NOMO-1 treated with dmso at 0.1 percent for 144 hours (cell line): Measurements from ENCODE around the gene BTG2.

Experiments
- DNase-seq: peaks from one replicate; lab custom pipeline; 2025; ENCODE audit not compliant: unreplicated experiment; lab: John Stamatoyannopoulos, UW

Gene BTG2

GRCh38 chr1:203276408-203276807, 28.9 kb upstream of the BTG2 start:
- DNase-seq: no peak

GRCh38 chr1:203276916-203277545, 28.3 kb upstream of the BTG2 start:
- no peak for DNase-seq

GRCh38 chr1:203278082-203278884, 27.0 kb upstream of the BTG2 start:
- no peak for DNase-seq

- DNase-seq: no peak
Observed at GRCh38 chr1:203278885-203279406, 26.4 kb upstream of the BTG2 start.

- no peak for DNase-seq
Observed at GRCh38 chr1:203280061-203280460, 25.3 kb upstream of the BTG2 start.

GRCh38 chr1:203281033-203281432, 24.3 kb upstream of the BTG2 start:
- no peak for DNase-seq

GRCh38 chr1:203281851-203282661, 23.3 kb upstream of the BTG2 start:
- no peak for DNase-seq

- DNase-seq: no peak
Observed at GRCh38 chr1:203282720-203283542, 22.4 kb upstream of the BTG2 start.

GRCh38 chr1:203283597-203283996, 21.7 kb upstream of the BTG2 start:
- DNase-seq: no peak

GRCh38 chr1:203284411-203285123, 20.8 kb upstream of the BTG2 start:
- no peak for DNase-seq

GRCh38 chr1:203286161-203286984, 18.9 kb upstream of the BTG2 start:
- DNase-seq: no peak

GRCh38 chr1:203287109-203287893, 18.0 kb upstream of the BTG2 start:
- peak; percentile 96 for DNase-seq

GRCh38 chr1:203287898-203288297, 17.4 kb upstream of the BTG2 start:
- no peak for DNase-seq

GRCh38 chr1:203288400-203288799, 16.9 kb upstream of the BTG2 start:
- DNase-seq: no peak

- peak; percentile 94 for DNase-seq
Observed at GRCh38 chr1:203289281-203289981, 15.9 kb upstream of the BTG2 start.

- no peak for DNase-seq
Observed at GRCh38 chr1:203289982-203290260, 15.4 kb upstream of the BTG2 start.

- peak; percentile 74 for DNase-seq
Observed at GRCh38 chr1:203290261-203291089, 14.8 kb upstream of the BTG2 start.
